GM12873 (cell line): ENCODE data around the gene ALKBH5.

Experiments used
- TF ChIP-seq, protein P1 (sequence below): IDR thresholded peaks from 2 replicates; pipeline ENCODE4 v1.5.1; 2012; ENCODE audit warnings: low read depth, mild to moderate bottlenecking, moderate library complexity, low read length, control low read depth; ENCODE audit not compliant: insufficient read depth; ENCODE audit errors: missing control alignments

Gene ALKBH5

DNA sequence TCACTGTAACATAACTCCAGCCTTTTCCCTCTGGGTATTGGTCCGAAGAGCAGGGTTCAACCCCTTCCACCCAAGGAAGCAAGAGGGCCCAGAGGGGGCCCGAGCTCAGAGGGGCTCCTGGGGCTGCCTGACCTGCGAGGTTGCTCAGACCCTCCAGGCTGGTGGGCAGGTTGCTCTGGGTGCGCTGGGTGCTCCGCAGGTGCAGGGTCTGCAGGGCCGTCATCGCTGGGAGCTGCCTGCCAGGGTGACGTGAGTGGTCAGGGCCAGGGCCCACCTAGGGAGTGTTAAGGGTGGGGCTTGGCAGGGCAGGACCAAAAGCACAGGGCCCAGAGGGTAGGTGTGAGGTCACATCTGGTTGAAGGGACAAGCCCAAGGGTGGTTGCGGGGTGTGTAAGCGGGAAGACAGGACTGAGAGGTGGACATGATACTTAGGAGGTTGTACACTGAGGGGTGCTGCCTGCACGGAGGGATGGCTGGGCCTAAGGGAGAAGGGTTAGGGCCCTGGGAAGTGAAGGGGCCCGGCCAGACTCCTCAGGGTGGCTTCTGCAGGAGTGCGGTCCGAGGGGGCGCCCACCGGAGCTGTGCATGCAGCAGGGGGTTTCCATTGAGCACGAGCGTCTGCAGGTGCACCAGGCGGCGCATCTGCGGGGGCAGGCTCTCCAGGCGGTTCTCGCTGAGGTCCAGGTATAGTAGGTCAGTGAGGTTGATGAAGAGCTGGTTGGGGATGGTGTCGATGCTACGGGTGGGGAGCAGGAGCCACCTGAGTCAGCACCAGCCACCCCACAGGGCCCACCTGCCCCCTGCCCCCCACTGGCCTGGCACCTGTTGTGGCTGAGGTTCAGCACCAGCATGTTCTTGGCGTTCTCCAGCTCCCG is 70.6 kb downstream of the ALKBH5 start:
- TF ChIP-seq, protein P1, sequence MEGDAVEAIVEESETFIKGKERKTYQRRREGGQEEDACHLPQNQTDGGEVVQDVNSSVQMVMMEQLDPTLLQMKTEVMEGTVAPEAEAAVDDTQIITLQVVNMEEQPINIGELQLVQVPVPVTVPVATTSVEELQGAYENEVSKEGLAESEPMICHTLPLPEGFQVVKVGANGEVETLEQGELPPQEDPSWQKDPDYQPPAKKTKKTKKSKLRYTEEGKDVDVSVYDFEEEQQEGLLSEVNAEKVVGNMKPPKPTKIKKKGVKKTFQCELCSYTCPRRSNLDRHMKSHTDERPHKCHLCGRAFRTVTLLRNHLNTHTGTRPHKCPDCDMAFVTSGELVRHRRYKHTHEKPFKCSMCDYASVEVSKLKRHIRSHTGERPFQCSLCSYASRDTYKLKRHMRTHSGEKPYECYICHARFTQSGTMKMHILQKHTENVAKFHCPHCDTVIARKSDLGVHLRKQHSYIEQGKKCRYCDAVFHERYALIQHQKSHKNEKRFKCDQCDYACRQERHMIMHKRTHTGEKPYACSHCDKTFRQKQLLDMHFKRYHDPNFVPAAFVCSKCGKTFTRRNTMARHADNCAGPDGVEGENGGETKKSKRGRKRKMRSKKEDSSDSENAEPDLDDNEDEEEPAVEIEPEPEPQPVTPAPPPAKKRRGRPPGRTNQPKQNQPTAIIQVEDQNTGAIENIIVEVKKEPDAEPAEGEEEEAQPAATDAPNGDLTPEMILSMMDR = no peak

DNA sequence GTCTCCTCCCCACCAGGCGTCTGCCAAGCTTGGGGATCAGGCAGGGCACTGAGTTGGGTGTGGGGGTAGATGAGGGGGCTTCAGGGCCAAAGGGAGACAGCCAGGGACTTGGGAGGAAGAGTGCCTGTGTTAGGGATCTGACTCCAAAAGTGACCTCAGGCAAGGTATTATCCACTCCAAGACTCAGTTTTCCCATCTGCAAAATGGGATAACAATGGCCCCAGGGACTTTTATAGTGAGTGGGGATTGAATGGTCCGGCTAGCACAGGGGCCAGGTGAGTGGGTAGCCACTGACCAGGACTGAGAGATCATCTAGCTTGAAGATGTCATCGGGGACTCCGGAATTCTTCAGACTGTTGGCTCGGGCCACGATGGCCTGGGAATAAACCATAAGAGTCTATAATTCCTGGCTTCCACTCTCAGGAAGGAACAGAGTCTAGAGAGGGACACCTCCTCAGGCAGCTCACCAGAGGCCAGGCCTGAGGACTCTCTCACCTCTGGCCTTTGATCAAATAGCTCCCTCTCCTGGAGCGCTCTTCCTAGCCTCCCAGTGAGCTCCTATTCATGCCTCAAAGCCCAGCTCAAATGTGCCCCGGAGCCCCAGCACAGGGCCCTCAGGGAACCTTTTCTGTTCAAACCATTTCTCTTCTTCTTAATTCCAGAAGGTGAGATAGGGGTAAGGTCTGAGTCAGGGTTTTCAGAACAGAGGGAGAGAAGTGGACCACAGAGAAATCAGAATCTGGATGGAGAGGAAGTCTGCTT is 71.4 kb downstream of the ALKBH5 start:
- TF ChIP-seq, protein P1 = no peak

DNA sequence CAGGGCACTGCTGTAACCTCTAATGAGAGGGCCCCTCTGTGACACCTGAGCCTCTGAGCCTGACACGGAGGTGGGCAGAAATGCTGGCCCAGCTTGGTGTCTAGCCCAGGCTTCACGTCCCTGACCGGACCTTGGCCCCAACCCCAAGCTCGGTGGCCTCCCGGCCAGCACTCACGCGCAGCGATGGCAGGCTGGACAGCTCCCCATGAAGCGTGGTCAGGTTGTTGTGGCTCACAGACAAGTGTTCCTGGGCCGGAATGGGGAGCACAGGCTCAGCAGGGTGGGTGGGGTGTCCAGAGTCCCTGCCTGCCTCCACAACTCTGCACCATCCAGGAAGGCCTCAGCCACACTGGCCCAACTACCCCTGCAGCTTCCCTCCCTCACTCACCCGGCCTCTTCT is 72.7 kb downstream of the ALKBH5 start:
- TF ChIP-seq, protein P1 = no peak

DNA sequence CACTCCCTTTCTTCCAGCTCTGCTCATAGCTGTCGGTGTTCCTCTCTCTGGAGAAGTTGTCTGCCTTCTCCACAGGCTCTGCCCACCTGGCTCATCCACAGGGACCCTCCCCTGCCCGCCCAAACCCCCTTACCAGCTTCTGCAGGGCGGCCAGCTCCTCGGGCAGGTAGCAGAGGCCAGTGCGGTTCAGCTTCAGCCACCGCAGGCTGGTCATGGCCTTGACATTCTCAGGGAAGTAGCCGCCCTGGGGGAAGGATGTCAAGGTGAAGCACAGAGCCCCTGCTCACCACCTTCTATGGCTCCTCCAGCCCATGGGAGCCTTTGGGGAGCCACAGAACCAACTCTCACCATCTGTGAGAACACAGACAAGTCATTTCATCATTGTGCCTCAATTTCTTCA is 73.1 kb downstream of the ALKBH5 start:
- TF ChIP-seq, protein P1 = no peak

DNA sequence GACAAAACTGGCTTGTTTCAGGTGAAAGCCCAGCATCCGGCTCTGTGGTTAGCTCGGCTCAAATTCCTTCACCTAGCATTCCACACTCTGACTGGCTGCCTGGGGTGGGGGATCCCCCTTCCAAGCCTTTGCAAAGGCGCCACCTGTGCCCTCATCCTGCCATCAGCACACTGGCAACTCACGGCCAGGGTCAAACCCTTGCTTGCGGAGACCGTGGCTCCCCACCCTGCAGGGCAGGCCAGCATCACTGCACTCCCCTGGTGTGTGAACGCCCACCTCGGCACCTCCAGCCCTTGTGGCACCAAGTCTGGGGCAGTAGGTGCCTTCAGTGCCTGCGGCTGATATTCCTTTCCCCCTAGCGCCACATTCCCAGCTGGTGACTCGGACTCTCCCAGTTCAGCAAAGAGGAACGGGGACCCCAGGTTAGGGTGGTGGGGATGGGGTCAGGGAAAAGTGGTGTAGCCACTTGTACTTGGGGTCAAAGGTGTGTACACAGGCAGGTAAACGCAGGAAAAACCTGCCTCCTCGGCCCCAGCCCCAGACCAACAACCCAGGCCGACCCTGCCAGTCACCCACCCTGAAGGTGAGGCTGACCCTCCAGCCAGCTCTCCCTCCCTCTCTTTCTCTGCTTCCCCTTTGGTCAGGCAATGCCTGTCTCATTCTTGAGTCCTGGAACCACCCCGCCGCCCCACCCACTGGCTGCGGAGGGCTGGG is 73.8 kb downstream of the ALKBH5 start:
- TF ChIP-seq, protein P1 = no peak

DNA sequence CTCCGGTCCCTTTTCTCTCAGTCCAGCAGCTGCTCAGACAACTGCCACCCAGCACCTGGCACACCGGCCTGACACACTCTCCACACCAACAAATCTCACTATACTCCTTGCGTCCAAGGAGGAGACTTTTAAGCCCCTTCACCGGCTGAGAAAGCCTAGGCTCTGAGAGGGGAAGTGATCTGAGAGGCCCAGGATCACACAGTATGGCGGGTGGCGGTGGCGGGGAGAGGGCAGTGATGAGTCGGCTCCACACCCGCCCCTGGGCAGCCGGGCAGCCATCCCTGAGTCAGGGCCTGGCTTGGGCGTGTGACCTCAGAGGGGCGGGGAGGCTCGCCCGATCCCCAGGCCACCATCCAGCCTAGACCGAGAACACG is 74.3 kb downstream of the ALKBH5 start:
- TF ChIP-seq, protein P1 = peak; percentile 9
